ENCODE measurements around the gene PTPN11.
"Not testable (repeated sequence)": the region's sequence is repeated elsewhere in the genome, so short reads cannot be mapped to it uniquely, and the experiment has no call there.

The PTPN11 gene

GRCh38 chr12:112457142-112457541 lies 38.4 kb downstream of the PTPN11 start:
- not testable (repeated sequence) for DNase-seq

- no peak for DNase-seq
These were observed 39.6 kb downstream of the PTPN11 start for GRCh38 chr12:112458330-112458729.

GRCh38 chr12:112458751-112459150 lies 40.0 kb downstream of the PTPN11 start:
- no peak for DNase-seq

- peak; percentile 65 for DNase-seq
These were observed 44.7 kb downstream of the PTPN11 start for GRCh38 chr12:112463478-112463877.

- no peak for DNase-seq
These were observed 45.9 kb downstream of the PTPN11 start for GRCh38 chr12:112464605-112465004.

GRCh38 chr12:112466011-112466422 lies 47.3 kb downstream of the PTPN11 start:
- no peak for DNase-seq

- DNase-seq, result no peak
These were observed 48.1 kb downstream of the PTPN11 start for GRCh38 chr12:112466835-112467234.

- no peak for DNase-seq
These were observed 49.3 kb downstream of the PTPN11 start for GRCh38 chr12:112468046-112468445.

- peak; percentile 30 for DNase-seq
These were observed 54.3 kb downstream of the PTPN11 start for GRCh38 chr12:112473056-112473455.

- no peak for DNase-seq
These were observed 60.7 kb downstream of the PTPN11 start for GRCh38 chr12:112479413-112479812.

- DNase-seq, result no peak
These were observed 62.2 kb downstream of the PTPN11 start for GRCh38 chr12:112480931-112481330.

GRCh38 chr12:112482733-112483132 lies 64.0 kb downstream of the PTPN11 start:
- DNase-seq, result no peak

- no peak for DNase-seq
These were observed 67.6 kb downstream of the PTPN11 start for GRCh38 chr12:112486361-112486760.

GRCh38 chr12:112488257-112488876 lies 69.6 kb downstream of the PTPN11 start:
- no peak for DNase-seq

- DNase-seq, result no peak
These were observed 70.7 kb downstream of the PTPN11 start for GRCh38 chr12:112489456-112489855.

GRCh38 chr12:112496496-112496895 lies 77.7 kb downstream of the PTPN11 start:
- DNase-seq, result no peak

- DNase-seq, result no peak
These were observed 79.8 kb downstream of the PTPN11 start for GRCh38 chr12:112498580-112498979.

GRCh38 chr12:112503512-112503911 lies 84.8 kb downstream of the PTPN11 start:
- no peak for DNase-seq

GRCh38 chr12:112506513-112507166 lies 87.9 kb downstream of the PTPN11 start:
- DNase-seq, result no peak

- DNase-seq, result no peak
These were observed 94.7 kb downstream of the PTPN11 start for GRCh38 chr12:112513471-112513870.

- no peak for DNase-seq
These were observed 95.7 kb downstream of the PTPN11 start for GRCh38 chr12:112514456-112514855.

GRCh38 chr12:112514926-112515642 lies 96.3 kb downstream of the PTPN11 start:
- DNase-seq, result peak; percentile 10

- DNase-seq, result no peak
These were observed 97.1 kb downstream of the PTPN11 start for GRCh38 chr12:112515868-112516267.

GRCh38 chr12:112517730-112518364 lies 99.1 kb downstream of the PTPN11 start:
- no peak for DNase-seq
